Stomach (tissue), 9 donors: ENCODE data around the gene C12orf54. TPM values are rescaled to one million over a fixed set of nuclear protein-coding genes. Genes with fewer than 3 reads are reported as not detected.
"Not testable (repeated sequence)": the region's sequence is repeated elsewhere in the genome, so short reads cannot be mapped to it uniquely, and the experiment has no call there.

Experiments used
- DNase-seq, 2 donors: peaks; one replicate each; pipeline versions ENCODE4 v3.0.0 to v3.0.0-alpha.2; 2013 to 2019
- H3K27ac ChIP-seq, 5 donors: fragments of 200-600 bp in 4 of 5; sonication (generic) in 4 of 5; one replicate each; pipeline ENCODE4 v1.5.1; 2013 to 2019; ENCODE audit warnings: mild to moderate bottlenecking in 1 of 5, moderate library complexity in 1 of 5
- H3K27me3 ChIP-seq, 3 donors: fragments of 200-600 bp; sonication (generic); one replicate each; pipeline ENCODE4 v1.5.1; 2017 to 2019; ENCODE audit warnings: mixed run types in 1 of 3
- H3K36me3 ChIP-seq, 4 donors: fragments of 200-600 bp; sonication (generic); 1 replicate in 3 of 4; 2 replicates in 1 of 4; pipeline ENCODE4 v1.5.1; 2016 to 2019
- H3K4me1 ChIP-seq, 4 donors: fragments of 200-600 bp; sonication (generic); one replicate each; pipeline ENCODE4 v1.5.1; 2016 to 2019
- H3K4me3 ChIP-seq, 4 donors: fragments of 200-600 bp; sonication (generic) in 3 of 4; one replicate each; pipeline ENCODE4 v1.5.1; 2016 to 2019; ENCODE audit warnings: mild to moderate bottlenecking in 1 of 4
- H3K9me3 ChIP-seq, 4 donors: fragments of 200-600 bp; sonication (generic); one replicate each; pipeline ENCODE4 v1.5.1; 2016 to 2019
- CTCF ChIP-seq, 7 experiments: fragments of 450-650 bp in 4 of 7; fragments of 200-600 bp in 3 of 7; sonication (generic) in 3 of 7; IDR thresholded peaks; one replicate each; pipeline ENCODE4 v1.5.1; 2016 to 2019; ENCODE audit warnings: antibody characterized with exemption in 7 of 7, control low read depth in 2 of 7, mild to moderate bottlenecking in 1 of 7
- EP300 ChIP-seq: sonication (generic); formaldehyde crosslinking; IDR thresholded peaks from one replicate; pipeline ENCODE4 v1.6.1; 2017; ENCODE audit warnings: antibody characterized with exemption
- POLR2A ChIP-seq, 4 donors: fragments of 450-650 bp; IDR thresholded peaks; one replicate each; pipeline ENCODE4 v1.6.1; 2016; ENCODE audit warnings: antibody characterized with exemption in 4 of 4, control low read depth in 2 of 4, mild to moderate bottlenecking in 1 of 4, moderate library complexity in 1 of 4
- POLR2AphosphoS5 ChIP-seq, 3 donors: sonication (generic); formaldehyde crosslinking; IDR thresholded peaks; one replicate each; pipeline ENCODE4 v1.6.1; 2016; ENCODE audit warnings: antibody characterized with exemption in 3 of 3
- WGBS, 5 donors: extraction: QIAGEN DNeasy Blood & Tissue Kit in 3 of 5; methylation state at CpG; one replicate each; pipeline versions ENCODE4 v1.1.5 to v1.1.7; 2013 to 2018; 5-methylcytosine and 5-hydroxymethylcytosine counted together
- intact Hi-C: fragments of 100-400 bp; cut with DNase I; formaldehyde crosslinking; loops from one replicate; pipeline ENCODE4 v1.15.1; 2023; ENCODE audit warnings: low total_unique reads
- polyA plus RNA-seq, 3 donors: library from polyadenylated mRNA; stranded (reverse); fragments of 200-250 nt; gene quantifications; one replicate each; pipeline ENCODE4 v1.2.3, GENCODE V29; 2013
- total RNA-seq, 5 donors: library from RNA; depleted of rRNA; stranded (reverse); fragments of >200 nt; gene quantifications; one replicate each; pipeline versions ENCODE4 v1.1.0 to v1.2.3, GENCODE V29; 2014 to 2016
- donor health status: healthy with polysubstance abuse.
- donor health status: Bipolar disorder and iron deficiency.
- donor health status: healthy.

C12orf54 gene
- total and polyA plus RNA-seq, 8 donors: 1.7 to 10.4 TPM; not detected in 6

- H3K36me3 ChIP-seq: no peaks in the 10 kb centered on the region
- 67 to 73% (median 67%) methylated on average over 2 of the region's 2 CpGs for WGBS, 5 donors
- no peak overlapping the region for H3K27ac ChIP-seq
- H3K9me3 ChIP-seq: peaks cover 0 to 23% (median 0%) of the 10 kb centered on the region in 4 donors
- TF ChIP-seq POLR2AphosphoS5 (IDR thresholded peaks at IDR 0.05) (no peak), EP300 (no peak), CTCF (IDR thresholded peaks at IDR 0.05) (no peak), POLR2A (IDR thresholded peaks at IDR 0.05) (no peak)
- intact Hi-C loops: no loop called here
- H3K4me1 ChIP-seq: no peaks in the 10 kb centered on the region
- no peaks in the 10 kb centered on the region for H3K27me3 ChIP-seq
- no peak overlapping the region for H3K4me3 ChIP-seq
- no peak for DNase-seq
These were observed 26.7 kb downstream of the C12orf54 start for GRCh38 chr12:48508987-48509386.

DNA sequence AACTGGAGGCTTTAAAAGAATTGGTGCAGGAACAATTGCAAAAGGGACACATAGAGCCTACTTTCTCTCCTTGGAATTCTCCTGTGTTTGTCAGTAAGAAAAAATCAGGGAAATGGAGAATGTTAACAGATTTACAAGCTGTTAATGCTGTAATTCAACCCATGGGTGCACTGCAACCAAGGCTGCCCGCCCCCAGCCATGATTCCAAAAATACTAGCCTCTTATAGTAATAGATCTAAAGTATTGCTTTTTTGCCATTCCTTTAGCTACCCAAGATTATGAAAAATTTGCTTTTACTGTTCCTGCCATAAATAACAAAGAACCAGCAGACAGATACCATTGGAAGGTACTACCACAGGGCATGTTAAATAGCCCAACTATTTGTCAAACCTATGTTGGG, 27.8 kb downstream of the C12orf54 start:
- no peak for DNase-seq
- 17 to 33% (median 27%) methylated on average over 1 of the region's 1 CpG for WGBS, 5 donors

GRCh38 chr12:48512855-48513254, 30.6 kb downstream of the C12orf54 start:
- H3K27me3 ChIP-seq: no peaks in the 10 kb centered on the region
- TF ChIP-seq POLR2AphosphoS5 (IDR thresholded peaks at IDR 0.05): no peak
- TF ChIP-seq CTCF (IDR thresholded peaks at IDR 0.05): no peak
- TF ChIP-seq EP300: no peak
- no peak for TF ChIP-seq POLR2A (IDR thresholded peaks at IDR 0.05)
- no peaks in the 10 kb centered on the region for H3K4me1 ChIP-seq
- WGBS, 5 donors: 31 to 82% (median 57%) methylated on average over 2 of the region's 2 CpGs
- H3K4me3 ChIP-seq: no peak overlapping the region
- intact Hi-C loops: no loop called here
- peaks cover 0 to 23% (median 0%) of the 10 kb centered on the region in 4 donors for H3K9me3 ChIP-seq
- H3K36me3 ChIP-seq: no peaks in the 10 kb centered on the region
- no peak for DNase-seq
- no peak overlapping the region for H3K27ac ChIP-seq

More for the DNA sequence above, 27.8 kb downstream of the C12orf54 start:
- Histone ChIP-seq H3K27me3 (no peaks in the 10 kb centered on the region), H3K4me3 (no peak overlapping the region), H3K36me3 (no peaks in the 10 kb centered on the region), H3K9me3 (peaks cover 0 to 23% (median 0%) of the 10 kb centered on the region in 4 donors), H3K27ac (no peak overlapping the region), H3K4me1 (no peaks in the 10 kb centered on the region)
- no peak for TF ChIP-seq CTCF (IDR thresholded peaks at IDR 0.05)
- no peak for TF ChIP-seq EP300
- no peak for TF ChIP-seq POLR2A (IDR thresholded peaks at IDR 0.05)
- no peak for TF ChIP-seq POLR2AphosphoS5 (IDR thresholded peaks at IDR 0.05)
- intact Hi-C loops: no loop called here

GRCh38 chr12:48514728-48515127, 32.4 kb downstream of the C12orf54 start:
- TF ChIP-seq POLR2AphosphoS5 (IDR thresholded peaks at IDR 0.05) (no peak), CTCF (IDR thresholded peaks at IDR 0.05) (no peak), EP300 (no peak), POLR2A (IDR thresholded peaks at IDR 0.05) (no peak)
- 76 to 98% (median 90%) methylated on average over 1 of the region's 1 CpG for WGBS, 5 donors
- Histone ChIP-seq H3K27me3 (no peaks in the 10 kb centered on the region), H3K36me3 (no peaks in the 10 kb centered on the region), H3K27ac (no peak overlapping the region), H3K4me3 (no peak overlapping the region), H3K9me3 (peaks cover 0 to 23% (median 0%) of the 10 kb centered on the region in 4 donors), H3K4me1 (no peaks in the 10 kb centered on the region)
- intact Hi-C loops: no loop called here
- DNase-seq: no peak

DNA sequence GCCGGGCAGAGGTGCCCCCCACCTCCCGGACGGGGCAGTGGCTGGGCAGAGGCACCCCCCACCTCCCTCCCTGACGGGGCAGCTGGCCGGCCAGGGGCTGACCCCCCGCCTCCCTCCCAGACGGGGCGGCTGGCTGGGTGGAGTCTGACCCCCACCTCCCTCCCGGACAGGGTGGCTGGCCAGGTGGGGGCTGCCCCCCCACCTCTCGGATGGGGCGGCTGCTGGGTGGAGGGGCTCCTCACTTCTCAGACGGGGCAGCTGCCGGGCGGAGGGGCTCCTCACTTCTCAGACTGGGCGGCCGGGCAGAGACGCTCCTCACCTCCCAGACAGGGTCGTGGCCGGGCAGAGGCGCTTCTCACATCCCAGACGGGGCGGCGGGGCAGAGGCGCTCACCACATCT, 38.1 kb downstream of the C12orf54 start:
- H3K4me3 ChIP-seq, H3K36me3 ChIP-seq, H3K27me3 ChIP-seq, H3K9me3 ChIP-seq, intact Hi-C loops, H3K27ac ChIP-seq, DNase-seq, H3K4me1 ChIP-seq: not testable (repeated sequence)
- 60 to 97% (median 91%) methylated on average over 1 to 24 of the region's 24 CpGs for WGBS, 5 donors
